ENCODE results near the gene UQCRHL. TPM values are rescaled to one million over a fixed set of nuclear protein-coding genes. Genes with fewer than 3 reads are reported as not detected.
"Not testable (repeated sequence)": the region's sequence is repeated elsewhere in the genome, so short reads cannot be mapped to it uniquely, and the experiment has no call there.

The UQCRHL gene
- 4.9 and 5.1 TPM in 2 replicates for total RNA-seq (2021)
- Bru-seq, nascent RNA, result percentile 49 among the genes with signal in this experiment
- percentile 73 among the genes with signal in this experiment for BruChase-seq, experiment 1, labeled RNA remaining after a 2-hour chase
- BruChase-seq, experiment 2, labeled RNA remaining after a 6-hour chase, result percentile 59 among the genes with signal in this experiment
- long read RNA-seq, partial matches to known transcripts, result 12 of 18 reads
- long read RNA-seq, other reads (novel, unspliced or antisense), result 6 of 18 reads

- H3K4me2 ChIP-seq; H3K36me3 ChIP-seq (ENCODE audit: low read depth); DNase-seq; CTCF ChIA-PET; H3K9me3 ChIP-seq (ENCODE audit: insufficient read depth, low read depth); H3K27me3 ChIP-seq (ENCODE audit: insufficient read depth, low read depth); H2AFZ ChIP-seq; H4K20me1 ChIP-seq (ENCODE audit: insufficient read depth); BruUV-seq (replicated peaks); intact Hi-C loops (cut with micrococcal nuclease; ENCODE audit: unreplicated experiment); H3F3A ChIP-seq (ENCODE audit: insufficient read depth, low read depth); H3K27ac ChIP-seq; H3K9me2 ChIP-seq (ENCODE audit: insufficient read depth); H3K4me3 ChIP-seq; H3K79me2 ChIP-seq (ENCODE audit: low read depth): not testable (repeated sequence)
- H3K4me1 ChIP-seq (replicated peaks; ENCODE audit: insufficient read depth), result peaks cover 14% of the 10 kb centered on the region
- POLR2A ChIA-PET (ENCODE audit: unreplicated experiment), result interaction anchor here (0.7 kb wide), 1 partner anchor 95 kb away, joined by 8 read pairs; no protein-coding TSS in a partner anchor
These were observed at the start of gene UQCRHL for GRCh38 chr1:15807549-15807948. Gene UQCRHL, minus strand, starts transcription at chr1:15807649. Its CDS starts 0 bp downstream, at chr1:15807649.

- H3K27me3 ChIP-seq (ENCODE audit: insufficient read depth, low read depth), result no peaks in the 10 kb centered on the region
- no TSS peak for BruUV-seq (replicated peaks)
- H3K36me3 ChIP-seq (ENCODE audit: low read depth), result no peaks in the 10 kb centered on the region
- H3K9me3 ChIP-seq (ENCODE audit: insufficient read depth, low read depth), result no peaks in the 10 kb centered on the region
- peaks cover 26% of the 10 kb centered on the region for H4K20me1 ChIP-seq (ENCODE audit: insufficient read depth)
- no peak for DNase-seq
- no peaks in the 10 kb centered on the region for H3F3A ChIP-seq (ENCODE audit: insufficient read depth, low read depth)
- no peak overlapping the region for H3K4me3 ChIP-seq
- ChIA-PET POLR2A (ENCODE audit: unreplicated experiment) (no interaction called here), CTCF (interaction anchor here (0.6 kb wide), 1 partner anchor 11 kb away, joined by 3 read pairs; no protein-coding TSS in a partner anchor)
- no peaks in the 10 kb centered on the region for H3K9me2 ChIP-seq (ENCODE audit: insufficient read depth)
- no peak overlapping the region for H3K27ac ChIP-seq
- H2AFZ ChIP-seq, result no peak overlapping the region
- 0 out of 2 replicates have a peak, but pooled peaks cover 2% of the 10 kb centered on the region for H3K4me1 ChIP-seq (replicated peaks; ENCODE audit: insufficient read depth)
- intact Hi-C loops (cut with micrococcal nuclease; ENCODE audit: unreplicated experiment), result no loop called here
- TF ChIP-seq EZH2 (IDR thresholded peaks at IDR 0.05; ENCODE audit: low read depth), result no peak
- TF ChIP-seq, protein P1, sequence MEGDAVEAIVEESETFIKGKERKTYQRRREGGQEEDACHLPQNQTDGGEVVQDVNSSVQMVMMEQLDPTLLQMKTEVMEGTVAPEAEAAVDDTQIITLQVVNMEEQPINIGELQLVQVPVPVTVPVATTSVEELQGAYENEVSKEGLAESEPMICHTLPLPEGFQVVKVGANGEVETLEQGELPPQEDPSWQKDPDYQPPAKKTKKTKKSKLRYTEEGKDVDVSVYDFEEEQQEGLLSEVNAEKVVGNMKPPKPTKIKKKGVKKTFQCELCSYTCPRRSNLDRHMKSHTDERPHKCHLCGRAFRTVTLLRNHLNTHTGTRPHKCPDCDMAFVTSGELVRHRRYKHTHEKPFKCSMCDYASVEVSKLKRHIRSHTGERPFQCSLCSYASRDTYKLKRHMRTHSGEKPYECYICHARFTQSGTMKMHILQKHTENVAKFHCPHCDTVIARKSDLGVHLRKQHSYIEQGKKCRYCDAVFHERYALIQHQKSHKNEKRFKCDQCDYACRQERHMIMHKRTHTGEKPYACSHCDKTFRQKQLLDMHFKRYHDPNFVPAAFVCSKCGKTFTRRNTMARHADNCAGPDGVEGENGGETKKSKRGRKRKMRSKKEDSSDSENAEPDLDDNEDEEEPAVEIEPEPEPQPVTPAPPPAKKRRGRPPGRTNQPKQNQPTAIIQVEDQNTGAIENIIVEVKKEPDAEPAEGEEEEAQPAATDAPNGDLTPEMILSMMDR (conservative IDR thresholded peaks at IDR 0.05), result no peak
- H3K4me2 ChIP-seq, result no peak overlapping the region
- H3K79me2 ChIP-seq (ENCODE audit: low read depth), result peaks cover 98% of the 10 kb centered on the region
These were observed 49.4 kb upstream of the UQCRHL start for GRCh38 chr1:15856888-15857287.

DNA sequence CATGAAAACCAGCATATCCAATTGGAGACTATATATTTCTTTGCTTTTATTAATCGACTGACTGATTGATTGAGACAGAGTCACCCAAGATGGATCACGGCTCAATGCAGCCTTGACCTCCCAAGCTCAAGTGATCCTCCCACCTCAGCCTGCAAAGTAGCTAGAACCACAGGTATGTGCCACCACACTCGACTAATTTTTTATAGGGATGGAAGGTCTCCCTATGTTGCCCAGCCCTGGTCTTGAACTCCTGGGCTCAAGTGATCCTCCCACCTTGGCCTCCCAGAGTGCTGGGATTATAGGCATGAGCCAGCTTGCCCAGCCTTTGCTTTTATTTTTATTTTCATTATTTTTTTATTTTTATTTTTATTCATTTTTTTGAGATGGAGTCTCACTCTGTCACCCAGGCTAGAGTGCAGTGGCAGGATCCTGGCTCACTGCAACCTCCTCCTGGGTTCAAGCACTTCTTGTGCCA lies 45.4 kb upstream of the UQCRHL start:
- no peaks in the 10 kb centered on the region for H3K27me3 ChIP-seq (ENCODE audit: insufficient read depth, low read depth)
- peaks cover 18% of the 10 kb centered on the region for H4K20me1 ChIP-seq (ENCODE audit: insufficient read depth)
- H3K4me2 ChIP-seq, result no peak overlapping the region
- H3K79me2 ChIP-seq (ENCODE audit: low read depth), result peaks cover 100% of the 10 kb centered on the region
- peaks cover 20% of the 10 kb centered on the region for H3K4me1 ChIP-seq (replicated peaks; ENCODE audit: insufficient read depth)
- DNase-seq, result no peak
- H3F3A ChIP-seq (ENCODE audit: insufficient read depth, low read depth), result peaks cover 23% of the 10 kb centered on the region; the same call in 1 of the 2 replicates
- H3K9me3 ChIP-seq (ENCODE audit: insufficient read depth, low read depth), result no peaks in the 10 kb centered on the region
- TF ChIP-seq, protein P1 (conservative IDR thresholded peaks at IDR 0.05), result no peak
- no peak for TF ChIP-seq EZH2 (IDR thresholded peaks at IDR 0.05; ENCODE audit: low read depth)
- BruUV-seq (replicated peaks), result no TSS peak
- ChIA-PET CTCF (interaction anchor here (0.6 kb wide), 1 partner anchor 15 kb away, joined by 3 read pairs; no protein-coding TSS in a partner anchor), POLR2A (ENCODE audit: unreplicated experiment) (interaction anchor here (0.6 kb wide), 1 partner anchor 9 kb away, joined by 8 read pairs; no protein-coding TSS in a partner anchor)
- no peaks in the 10 kb centered on the region for H3K36me3 ChIP-seq (ENCODE audit: low read depth)
- H3K27ac ChIP-seq, result no peak overlapping the region
- intact Hi-C loops (cut with micrococcal nuclease; ENCODE audit: unreplicated experiment), result no loop called here
- no peak overlapping the region for H2AFZ ChIP-seq
- no peak overlapping the region for H3K4me3 ChIP-seq
- H3K9me2 ChIP-seq (ENCODE audit: insufficient read depth), result no peaks in the 10 kb centered on the region
